GM18499 (cell line): ENCODE results near the gene ITGAD.

Source experiments
- ATAC-seq: cut with Tn5 transposase; IDR thresholded peaks from one replicate; pipeline ENCODE4 v1.9.1; 2021; ENCODE audit warnings: moderate number of reproducible peaks; ENCODE audit not compliant: insufficient read depth, unreplicated experiment

Gene ITGAD

GRCh38 chr16:31472709-31473203, 79.6 kb downstream of the ITGAD start:
- ATAC-seq, result no peak

- ATAC-seq, result no peak
Observed at GRCh38 chr16:31473264-31473984, 80.3 kb downstream of the ITGAD start.

DNA sequence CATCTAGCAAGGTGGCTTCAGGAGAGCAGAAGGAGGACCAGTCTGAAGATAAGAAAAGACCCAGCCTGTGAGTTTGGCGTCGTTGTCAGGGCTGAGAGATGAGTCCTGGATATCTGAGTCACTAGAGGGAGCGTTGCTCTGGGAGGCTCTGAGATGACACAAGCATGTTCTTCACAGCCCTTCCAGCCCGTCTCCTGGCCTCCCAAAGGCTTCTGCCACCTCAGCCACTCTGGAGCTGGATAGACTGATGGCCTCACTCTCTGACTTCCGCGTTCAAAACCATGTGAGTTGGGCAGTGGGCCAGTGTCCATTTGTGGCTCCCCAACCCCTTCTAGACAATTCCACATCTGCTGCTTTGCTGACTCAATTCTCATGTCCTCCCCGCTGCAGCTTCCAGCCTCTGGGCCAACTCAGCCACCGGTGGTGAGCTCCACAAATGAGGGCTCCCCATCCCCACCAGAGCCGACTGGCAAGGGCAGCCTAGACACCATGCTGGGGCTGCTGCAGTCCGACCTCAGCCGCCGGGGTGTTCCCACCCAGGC, 81.1 kb downstream of the ITGAD start:
- no peak for ATAC-seq

- no peak for ATAC-seq
Observed at GRCh38 chr16:31474773-31475738, 81.9 kb downstream of the ITGAD start.

DNA sequence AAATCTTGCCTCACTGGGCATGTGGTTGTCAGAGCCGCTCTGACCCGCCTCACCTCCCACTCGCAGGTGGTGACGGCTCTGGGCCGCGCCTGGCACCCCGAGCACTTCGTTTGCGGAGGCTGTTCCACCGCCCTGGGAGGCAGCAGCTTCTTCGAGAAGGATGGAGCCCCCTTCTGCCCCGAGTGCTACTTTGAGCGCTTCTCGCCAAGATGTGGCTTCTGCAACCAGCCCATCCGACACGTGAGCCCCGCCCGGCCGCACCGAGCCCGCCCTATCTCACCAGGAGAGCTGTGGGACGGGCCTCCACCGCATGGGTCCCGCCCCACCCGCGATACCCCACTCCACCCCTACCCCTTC, 82.8 kb downstream of the ITGAD start:
- ATAC-seq, result no peak
